HL-60/S4 treated with phorbol 12-myristate 13-acetate at 8.2 ng/mL for 4 days and 3 days (cell line): ENCODE data around the gene XPR1.
"Not testable (repeated sequence)": the region's sequence is repeated elsewhere in the genome, so short reads cannot be mapped to it uniquely, and the experiment has no call there.

Source experiments
- in situ Hi-C: fragments of 300-500 bp; cut with MboI; formaldehyde crosslinking; loops from 2 replicates; pipeline ENCODE4 v1.15.0; 2022; ENCODE audit warnings: low sequenced_read_pairs

The XPR1 gene

DNA sequence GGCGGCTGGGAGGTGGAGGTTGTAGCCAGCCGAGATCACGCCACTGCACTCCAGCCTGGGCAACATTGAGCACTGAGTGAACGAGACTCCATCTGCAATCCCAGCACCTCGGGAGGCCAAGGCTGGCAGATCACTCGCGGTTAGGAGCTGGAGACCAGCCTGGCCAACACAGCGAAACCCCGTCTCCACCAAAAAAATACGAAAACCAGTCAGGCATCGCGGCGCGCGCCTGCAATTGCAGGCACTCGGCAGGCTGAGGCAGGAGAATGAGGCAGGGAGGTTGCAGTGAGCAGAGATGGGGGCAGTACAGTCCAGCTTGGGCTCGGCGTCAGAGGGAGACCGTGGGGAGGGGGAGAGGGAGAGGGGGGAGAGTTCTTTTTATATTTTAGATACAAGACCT lies 79.4 kb downstream of the XPR1 start:
- in situ Hi-C loops = not testable (repeated sequence)

DNA sequence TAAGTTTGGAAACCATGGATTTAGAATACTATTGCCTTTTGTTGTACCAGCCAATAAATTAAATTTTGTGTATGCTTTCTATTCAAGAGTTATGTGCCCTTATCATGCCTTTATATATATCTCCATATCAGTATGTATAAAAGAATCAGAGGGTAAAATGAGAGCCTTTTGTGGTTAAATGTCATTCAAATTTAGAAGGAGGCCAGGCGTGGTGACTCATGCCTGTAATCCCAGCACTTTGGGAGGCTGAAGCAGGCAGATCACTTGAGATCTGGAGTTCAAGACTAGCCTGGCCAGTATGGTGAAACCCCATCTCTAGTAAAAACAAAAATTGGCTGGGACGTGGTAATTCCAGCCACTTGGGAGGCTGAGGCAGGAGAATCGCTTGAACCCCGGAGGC lies 88.9 kb downstream of the XPR1 start:
- in situ Hi-C loops = no loop called here

GRCh38 chr1:180722586-180722985 lies 90.8 kb downstream of the XPR1 start:
- in situ Hi-C loops = no loop called here

DNA sequence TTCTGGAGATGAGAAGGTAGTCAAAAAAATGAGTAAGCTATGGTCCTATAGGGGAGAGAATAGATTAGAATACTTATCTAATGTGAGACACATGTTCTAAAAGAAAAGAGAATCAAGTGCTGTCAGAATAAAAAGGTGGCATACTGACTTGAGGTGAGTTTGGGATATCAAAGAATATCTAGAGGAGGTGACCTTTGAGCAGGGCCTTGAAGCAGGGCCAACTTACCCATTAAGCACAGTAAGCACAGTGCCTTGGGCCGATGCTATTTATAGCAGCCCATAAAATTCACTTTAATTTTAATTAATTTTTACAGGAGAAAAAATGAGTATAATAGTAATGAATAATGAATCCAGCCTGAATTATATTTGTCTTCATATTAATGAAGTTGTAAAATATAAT lies 92.2 kb downstream of the XPR1 start:
- in situ Hi-C loops = no loop called here

GRCh38 chr1:180726024-180726423 lies 94.2 kb downstream of the XPR1 start:
- in situ Hi-C loops = not testable (repeated sequence)

- in situ Hi-C loops = not testable (repeated sequence)
These were observed 95.9 kb downstream of the XPR1 start for GRCh38 chr1:180727751-180728150.

- in situ Hi-C loops = no loop called here
These were observed 96.8 kb downstream of the XPR1 start for GRCh38 chr1:180728472-180729106.

DNA sequence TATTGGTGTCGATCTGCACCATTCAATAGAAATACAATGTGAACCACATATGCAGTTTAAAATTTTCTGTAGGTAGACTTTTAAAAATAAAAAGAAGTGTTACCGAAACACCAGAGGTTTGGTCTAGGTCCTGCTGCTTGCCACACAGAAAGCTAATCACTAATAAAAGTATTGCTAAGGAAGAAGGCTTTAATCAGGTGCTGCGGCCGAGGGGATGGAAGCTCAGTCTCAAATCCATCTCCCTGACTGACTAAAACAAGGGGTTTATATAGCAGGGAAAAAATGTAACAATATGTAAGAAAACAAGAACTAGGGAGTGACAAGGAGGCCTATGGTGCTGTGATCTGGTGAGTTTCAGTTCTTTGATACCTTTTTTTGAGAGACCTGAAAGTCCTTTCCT lies 99.3 kb downstream of the XPR1 start:
- in situ Hi-C loops = no loop called here

DNA sequence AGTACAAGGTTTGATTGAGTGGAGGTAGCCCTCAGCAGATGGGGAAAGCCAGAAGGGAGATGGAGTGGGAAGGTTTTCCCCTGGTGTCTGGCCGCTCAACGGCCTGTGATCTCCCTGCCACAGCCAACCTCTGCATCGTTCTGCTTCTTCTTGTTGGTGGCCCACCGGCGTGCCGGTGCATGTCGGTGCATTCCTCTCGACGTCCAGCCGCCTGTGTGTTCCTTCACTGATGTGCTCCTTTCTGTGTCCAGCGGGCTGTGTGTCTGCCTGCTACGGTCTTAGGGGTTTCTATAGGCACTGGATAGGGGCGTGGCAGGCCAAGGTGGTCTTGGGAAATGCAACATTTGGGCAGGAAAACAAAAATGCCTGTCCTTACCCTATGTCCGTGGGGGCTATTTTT lies 101.0 kb downstream of the XPR1 start:
- in situ Hi-C loops = no loop called here

GRCh38 chr1:180734366-180734765 lies 102.5 kb downstream of the XPR1 start:
- in situ Hi-C loops = no loop called here

DNA sequence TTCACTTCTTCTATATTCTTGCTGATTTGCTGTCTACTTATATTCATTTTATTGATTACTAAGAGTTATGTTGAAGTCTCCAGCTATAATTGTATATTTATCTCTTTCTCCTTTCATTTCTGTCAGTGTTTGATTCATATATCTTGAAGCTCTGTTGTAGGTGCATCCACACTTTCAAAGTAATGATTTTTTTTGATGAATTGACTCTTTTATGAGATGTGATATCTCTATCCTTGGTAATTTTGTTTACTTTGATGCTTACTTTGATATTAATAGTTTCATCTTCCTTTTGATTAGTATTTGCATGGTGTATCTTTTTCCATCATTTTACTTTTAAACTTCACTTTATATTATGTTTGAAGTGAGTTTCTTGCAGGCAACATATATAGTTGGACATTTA lies 110.8 kb downstream of the XPR1 start:
- in situ Hi-C loops = no loop called here

- in situ Hi-C loops = no loop called here
These were observed 112.0 kb downstream of the XPR1 start for GRCh38 chr1:180743868-180744267.

GRCh38 chr1:180745098-180745497 lies 113.3 kb downstream of the XPR1 start:
- in situ Hi-C loops = no loop called here

DNA sequence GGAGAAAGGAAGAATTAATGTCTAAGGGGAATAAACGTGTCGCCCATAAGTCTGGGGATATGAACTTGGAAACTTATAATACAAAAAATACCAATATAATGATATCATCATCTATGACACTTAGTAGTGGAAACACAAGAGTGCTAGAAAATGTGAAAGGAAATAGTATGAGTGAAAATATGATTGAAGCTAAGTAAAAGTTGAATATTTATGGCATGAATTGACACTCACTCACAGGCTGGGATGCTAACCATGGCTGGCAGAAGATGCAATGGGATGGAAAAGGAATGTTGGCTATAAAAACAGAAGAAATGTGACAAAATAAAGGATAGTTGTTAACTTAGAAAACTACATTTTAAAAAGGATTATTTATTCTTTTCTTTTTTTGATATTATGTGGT lies 120.1 kb downstream of the XPR1 start:
- in situ Hi-C loops = no loop called here

DNA sequence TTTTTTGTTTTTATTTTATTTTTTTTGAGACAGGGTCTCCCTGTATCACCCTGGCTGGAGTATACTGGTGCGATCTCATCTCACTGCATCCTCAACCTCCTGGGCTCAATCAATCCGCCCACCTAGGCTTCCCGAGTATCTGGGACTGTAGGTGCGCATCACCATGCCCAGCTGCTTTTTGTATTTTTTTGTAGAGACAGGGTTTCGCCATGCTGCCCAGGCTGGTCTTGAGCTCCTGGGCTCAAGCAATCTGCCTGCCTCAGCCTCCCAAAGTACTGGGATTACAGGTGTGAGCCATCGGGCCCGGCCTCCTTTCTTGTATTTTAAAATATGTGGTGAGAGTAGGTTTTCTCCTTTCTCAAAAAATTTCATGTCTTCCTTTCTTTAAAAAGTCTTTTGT lies 122.6 kb downstream of the XPR1 start:
- in situ Hi-C loops = no loop called here

DNA sequence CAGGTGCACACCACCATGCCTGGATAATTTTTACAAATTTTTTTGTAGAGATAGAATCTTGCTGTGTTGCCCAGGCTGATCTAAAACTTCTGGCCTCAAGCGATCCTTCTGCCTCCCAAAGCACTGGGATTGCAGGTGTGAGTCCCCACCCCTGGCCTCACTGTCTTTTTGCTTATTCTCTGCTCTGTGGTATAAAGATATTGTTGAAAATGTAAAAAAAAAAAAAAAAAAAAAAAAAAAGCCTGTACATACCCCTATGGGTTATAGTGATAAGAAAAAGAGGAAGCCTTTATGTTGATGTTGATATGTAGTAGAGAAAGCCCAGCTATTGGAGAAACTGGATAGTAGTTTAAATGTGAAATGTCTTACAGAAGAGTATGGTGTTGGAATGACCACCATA lies 125.8 kb downstream of the XPR1 start:
- in situ Hi-C loops = no loop called here

DNA sequence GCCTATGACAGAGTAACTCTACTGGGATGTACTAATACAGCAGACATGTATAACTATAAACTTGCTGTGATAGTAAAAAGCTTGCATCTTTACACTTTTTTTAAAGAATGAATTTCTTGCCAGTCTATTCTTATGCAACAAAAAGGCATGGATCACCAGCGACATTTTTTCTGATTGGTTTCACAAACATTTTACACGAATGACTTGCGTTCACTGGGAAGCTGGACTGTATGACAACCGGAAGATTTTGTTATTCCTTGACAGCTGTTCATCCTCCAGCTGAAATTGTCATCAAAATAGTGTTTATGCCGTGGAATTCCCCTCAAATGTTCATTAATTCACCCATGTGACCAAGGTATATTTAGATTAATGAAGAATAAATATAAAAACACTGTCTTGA lies 131.0 kb downstream of the XPR1 start:
- in situ Hi-C loops = no loop called here

DNA sequence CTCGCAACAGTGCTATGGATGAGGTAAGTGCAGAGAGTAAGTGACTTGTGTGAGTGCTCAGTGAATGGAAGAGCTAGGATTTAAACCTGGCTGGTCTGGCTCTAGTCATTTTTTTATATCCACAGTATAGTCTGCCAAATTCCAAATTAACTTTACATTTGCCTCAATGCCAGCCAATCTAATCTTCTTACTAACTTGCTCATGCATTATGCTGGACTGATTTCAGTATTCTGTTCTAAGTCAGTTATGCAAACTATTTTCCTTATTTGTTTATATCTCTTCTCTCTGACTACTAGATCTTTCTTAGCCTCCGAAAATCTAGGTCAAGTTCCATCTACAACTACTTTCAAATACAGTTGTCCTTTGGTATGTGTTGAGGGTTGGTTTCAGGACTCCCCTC lies 133.3 kb downstream of the XPR1 start:
- in situ Hi-C loops = no loop called here

DNA sequence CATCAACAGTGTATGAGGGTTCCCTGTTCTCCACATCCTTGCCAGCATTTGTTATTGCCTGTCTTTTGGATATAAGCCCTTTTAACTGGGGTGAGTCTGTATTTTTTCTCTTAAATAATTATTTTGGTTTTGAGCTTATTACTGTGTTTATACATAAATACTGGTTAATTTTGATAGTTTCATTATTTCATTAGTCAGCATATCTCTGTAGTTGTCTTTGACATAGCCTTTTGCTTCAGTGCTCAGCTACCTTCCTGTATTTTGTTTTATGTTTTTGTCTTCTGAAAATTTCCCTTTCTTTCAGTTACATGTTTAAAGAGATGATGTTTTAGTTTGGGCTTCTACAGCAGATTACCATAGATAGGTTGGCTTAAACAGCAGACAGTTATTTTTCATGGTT lies 138.1 kb downstream of the XPR1 start:
- in situ Hi-C loops = no loop called here

DNA sequence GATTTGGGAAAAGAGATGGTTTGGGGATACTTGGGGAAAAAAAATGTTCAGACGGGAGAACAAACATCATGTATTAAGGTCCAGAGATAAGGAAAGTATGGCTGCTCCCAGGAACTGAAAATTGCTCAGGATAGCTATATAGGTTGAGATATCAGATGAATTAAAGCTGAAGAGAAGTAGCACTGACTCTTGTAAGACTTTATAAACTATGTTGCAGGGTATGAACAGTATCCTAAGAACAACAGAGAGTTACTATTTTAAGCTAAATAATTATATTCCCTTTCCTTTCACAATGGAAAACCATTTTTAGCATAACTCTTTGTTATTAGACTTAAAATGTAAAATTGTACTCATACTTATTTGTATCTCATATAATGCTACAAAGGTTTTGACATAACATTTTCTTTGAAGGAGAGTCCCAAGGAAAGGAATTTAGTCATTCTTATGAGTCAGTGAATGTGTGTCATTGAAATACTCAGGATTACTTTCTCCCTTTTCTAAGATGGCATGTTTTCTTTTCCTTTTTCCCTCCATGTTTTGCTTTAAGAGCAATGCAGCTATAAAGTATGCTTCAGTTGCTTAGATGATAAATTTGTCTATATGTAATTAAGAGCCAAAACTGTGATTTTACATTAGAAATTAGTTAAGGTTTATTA lies 141.5 kb downstream of the XPR1 start:
- in situ Hi-C loops = no loop called here

DNA sequence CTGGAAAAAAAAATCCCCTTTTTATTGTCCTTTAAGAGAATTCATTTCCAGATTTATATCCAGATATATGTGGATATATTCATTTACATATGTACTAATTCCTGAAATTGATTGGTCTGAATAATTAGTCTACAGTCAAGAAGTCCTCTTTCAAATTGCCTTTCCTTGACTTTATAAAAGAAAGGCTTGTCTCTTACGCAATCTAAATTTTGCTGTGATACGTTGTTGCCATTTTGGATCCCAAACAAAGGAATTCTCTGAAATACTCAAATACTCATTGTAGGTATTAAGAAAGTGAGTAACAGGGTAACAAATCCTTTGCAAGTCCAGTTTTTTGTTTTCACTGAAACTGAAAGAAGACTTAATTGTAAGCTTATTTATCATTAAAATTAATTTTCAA lies 144.0 kb downstream of the XPR1 start:
- in situ Hi-C loops = no loop called here

DNA sequence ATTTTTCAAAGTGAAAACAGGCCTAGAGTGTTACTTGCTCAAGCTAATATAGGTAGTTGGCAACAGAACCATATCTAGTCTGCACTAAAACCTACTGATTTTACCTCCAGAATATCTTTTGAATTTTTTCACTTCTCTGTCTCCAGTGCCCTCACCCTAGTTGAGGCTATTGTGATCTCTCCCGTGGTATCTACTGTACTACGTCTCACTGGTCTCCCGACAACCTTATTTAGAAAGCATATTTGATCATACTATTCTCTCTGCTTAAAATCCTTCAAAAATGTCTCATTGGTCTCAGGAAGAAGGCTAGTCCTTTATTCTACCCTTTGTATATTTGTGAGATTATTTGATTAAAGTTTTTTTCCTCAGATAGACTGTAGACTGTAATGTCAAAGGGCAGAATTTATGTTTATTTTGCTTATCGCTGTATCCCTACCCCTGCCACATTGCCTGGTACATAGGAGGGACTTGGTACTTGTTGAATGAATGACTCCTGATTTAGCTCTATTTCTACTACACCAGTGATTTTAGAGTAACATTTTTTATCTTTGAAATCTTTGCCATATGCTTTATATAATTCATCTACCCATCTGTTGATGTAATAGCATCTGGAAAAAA lies 145.4 kb downstream of the XPR1 start:
- in situ Hi-C loops = no loop called here
